ENCODE measurements around the gene RYR1.

Gene RYR1

DNA sequence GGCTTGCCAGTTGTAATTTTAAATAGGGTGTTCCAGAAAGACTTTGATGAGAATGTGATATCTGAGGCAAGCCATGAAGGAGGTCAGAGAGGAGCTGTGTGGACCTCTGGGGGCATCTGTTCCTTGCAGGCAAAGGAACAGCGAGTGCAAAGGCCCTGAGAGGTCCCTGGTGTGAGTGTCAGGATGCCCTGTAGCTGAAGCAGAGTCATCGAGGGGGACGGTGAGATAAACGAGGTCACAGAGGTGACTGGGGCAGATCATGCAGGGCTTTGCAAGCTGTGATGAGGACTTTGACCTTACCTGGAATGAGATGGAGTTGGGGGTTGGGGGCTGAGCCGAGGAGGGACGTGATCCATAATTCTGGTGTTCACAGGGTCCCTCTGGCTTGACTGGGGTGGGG lies 75.0 kb downstream of the RYR1 start:
- no peak for DNase-seq (ENCODE audit: low read depth in 1 of 2, low spot score in 1 of 2)
- TF ChIP-seq GABPA (IDR thresholded peaks at IDR 0.05; ENCODE audit: low read depth) (no peak), POLR2AphosphoS5 (IDR thresholded peaks at IDR 0.05; ENCODE audit: low read depth) (no peak)
- TF ChIP-seq, protein P1, sequence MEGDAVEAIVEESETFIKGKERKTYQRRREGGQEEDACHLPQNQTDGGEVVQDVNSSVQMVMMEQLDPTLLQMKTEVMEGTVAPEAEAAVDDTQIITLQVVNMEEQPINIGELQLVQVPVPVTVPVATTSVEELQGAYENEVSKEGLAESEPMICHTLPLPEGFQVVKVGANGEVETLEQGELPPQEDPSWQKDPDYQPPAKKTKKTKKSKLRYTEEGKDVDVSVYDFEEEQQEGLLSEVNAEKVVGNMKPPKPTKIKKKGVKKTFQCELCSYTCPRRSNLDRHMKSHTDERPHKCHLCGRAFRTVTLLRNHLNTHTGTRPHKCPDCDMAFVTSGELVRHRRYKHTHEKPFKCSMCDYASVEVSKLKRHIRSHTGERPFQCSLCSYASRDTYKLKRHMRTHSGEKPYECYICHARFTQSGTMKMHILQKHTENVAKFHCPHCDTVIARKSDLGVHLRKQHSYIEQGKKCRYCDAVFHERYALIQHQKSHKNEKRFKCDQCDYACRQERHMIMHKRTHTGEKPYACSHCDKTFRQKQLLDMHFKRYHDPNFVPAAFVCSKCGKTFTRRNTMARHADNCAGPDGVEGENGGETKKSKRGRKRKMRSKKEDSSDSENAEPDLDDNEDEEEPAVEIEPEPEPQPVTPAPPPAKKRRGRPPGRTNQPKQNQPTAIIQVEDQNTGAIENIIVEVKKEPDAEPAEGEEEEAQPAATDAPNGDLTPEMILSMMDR (IDR thresholded peaks at IDR 0.05; ENCODE audit: insufficient read depth, low read length): no peak
- TF ChIP-seq, protein P2, sequence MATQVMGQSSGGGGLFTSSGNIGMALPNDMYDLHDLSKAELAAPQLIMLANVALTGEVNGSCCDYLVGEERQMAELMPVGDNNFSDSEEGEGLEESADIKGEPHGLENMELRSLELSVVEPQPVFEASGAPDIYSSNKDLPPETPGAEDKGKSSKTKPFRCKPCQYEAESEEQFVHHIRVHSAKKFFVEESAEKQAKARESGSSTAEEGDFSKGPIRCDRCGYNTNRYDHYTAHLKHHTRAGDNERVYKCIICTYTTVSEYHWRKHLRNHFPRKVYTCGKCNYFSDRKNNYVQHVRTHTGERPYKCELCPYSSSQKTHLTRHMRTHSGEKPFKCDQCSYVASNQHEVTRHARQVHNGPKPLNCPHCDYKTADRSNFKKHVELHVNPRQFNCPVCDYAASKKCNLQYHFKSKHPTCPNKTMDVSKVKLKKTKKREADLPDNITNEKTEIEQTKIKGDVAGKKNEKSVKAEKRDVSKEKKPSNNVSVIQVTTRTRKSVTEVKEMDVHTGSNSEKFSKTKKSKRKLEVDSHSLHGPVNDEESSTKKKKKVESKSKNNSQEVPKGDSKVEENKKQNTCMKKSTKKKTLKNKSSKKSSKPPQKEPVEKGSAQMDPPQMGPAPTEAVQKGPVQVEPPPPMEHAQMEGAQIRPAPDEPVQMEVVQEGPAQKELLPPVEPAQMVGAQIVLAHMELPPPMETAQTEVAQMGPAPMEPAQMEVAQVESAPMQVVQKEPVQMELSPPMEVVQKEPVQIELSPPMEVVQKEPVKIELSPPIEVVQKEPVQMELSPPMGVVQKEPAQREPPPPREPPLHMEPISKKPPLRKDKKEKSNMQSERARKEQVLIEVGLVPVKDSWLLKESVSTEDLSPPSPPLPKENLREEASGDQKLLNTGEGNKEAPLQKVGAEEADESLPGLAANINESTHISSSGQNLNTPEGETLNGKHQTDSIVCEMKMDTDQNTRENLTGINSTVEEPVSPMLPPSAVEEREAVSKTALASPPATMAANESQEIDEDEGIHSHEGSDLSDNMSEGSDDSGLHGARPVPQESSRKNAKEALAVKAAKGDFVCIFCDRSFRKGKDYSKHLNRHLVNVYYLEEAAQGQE (IDR thresholded peaks at IDR 0.05; ENCODE audit: insufficient replicate concordance, low read depth): no peak
- no peak overlapping the region for H3K4me3 ChIP-seq (replicated peaks; ENCODE audit: insufficient read depth, low read length)
- no peak overlapping the region for H3K27ac ChIP-seq (replicated peaks)
- H3K27me3 ChIP-seq (ENCODE audit: insufficient read depth, poor library complexity, severe bottlenecking): peaks cover 4% of the 10 kb centered on the region

DNA sequence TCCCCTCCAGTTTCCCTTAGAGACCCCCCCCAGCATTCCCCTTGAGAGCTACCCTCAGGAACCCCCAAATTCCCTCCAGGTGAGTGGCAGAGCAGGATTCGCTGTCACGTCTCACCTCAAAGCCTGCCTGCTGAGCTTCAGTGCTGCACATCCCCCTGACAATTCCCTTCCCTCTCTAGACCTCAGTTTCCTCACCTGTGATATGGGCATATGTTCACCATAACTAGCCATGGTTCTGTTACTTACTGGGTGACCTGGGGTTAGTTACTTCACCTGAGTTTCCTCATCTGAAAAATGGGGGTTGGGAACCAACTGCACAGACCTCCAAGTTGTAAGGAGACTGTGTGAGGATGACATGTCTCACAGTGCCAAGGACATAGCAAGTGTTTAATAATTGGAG lies 75.5 kb downstream of the RYR1 start:
- Histone ChIP-seq H3K27me3 (ENCODE audit: insufficient read depth, poor library complexity, severe bottlenecking) (peaks cover 4% of the 10 kb centered on the region), H3K4me3 (replicated peaks; ENCODE audit: insufficient read depth, low read length) (no peak overlapping the region), H3K27ac (replicated peaks) (no peak overlapping the region)
- DNase-seq (ENCODE audit: low read depth in 1 of 2, low spot score in 1 of 2): no peak
- TF ChIP-seq, protein P2 (IDR thresholded peaks at IDR 0.05; ENCODE audit: insufficient replicate concordance, low read depth): no peak
- TF ChIP-seq SPI1 (IDR thresholded peaks at IDR 0.05; ENCODE audit: borderline replicate concordance, low read depth) (no peak), GABPA (IDR thresholded peaks at IDR 0.05; ENCODE audit: low read depth) (no peak), POLR2AphosphoS5 (IDR thresholded peaks at IDR 0.05; ENCODE audit: low read depth) (no peak)
- TF ChIP-seq, protein P1 (IDR thresholded peaks at IDR 0.05; ENCODE audit: insufficient read depth, low read length): no peak

DNA sequence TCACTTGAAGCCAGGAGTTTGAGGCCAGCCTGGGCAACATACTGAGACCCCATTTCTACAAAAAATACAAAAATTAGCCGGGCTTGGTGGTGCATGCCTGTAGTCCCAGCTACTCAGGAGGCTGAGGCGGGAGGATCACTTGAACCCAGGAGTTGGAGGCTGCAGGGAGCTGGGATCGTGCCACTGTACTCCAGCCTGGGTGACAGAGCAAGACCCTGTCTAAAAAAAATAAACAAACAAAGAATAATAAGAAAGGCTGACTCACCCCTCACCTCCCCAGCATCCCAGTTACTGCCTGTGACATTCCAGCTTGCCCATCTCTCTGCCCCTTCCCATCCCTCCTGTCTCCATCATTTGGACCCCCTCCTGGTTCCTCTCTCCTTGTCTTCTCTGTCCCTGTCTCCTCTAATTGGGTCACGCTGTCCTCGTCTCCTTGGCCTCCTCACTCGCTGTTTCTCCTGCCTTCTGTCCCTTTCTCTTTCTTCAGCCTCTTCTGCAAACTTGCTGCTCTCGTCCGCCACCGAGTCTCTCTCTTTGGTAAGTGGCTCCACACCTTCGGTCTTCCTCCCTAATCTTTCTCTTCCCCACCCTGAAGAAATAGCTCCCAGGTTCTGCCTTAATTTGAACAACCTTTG lies 77.7 kb downstream of the RYR1 start:
- DNase-seq (ENCODE audit: low read depth in 1 of 2, low spot score in 1 of 2): no peak
- Histone ChIP-seq H3K27ac (replicated peaks) (no peak overlapping the region), H3K27me3 (ENCODE audit: insufficient read depth, poor library complexity, severe bottlenecking) (peaks cover 4% of the 10 kb centered on the region), H3K4me3 (replicated peaks; ENCODE audit: insufficient read depth, low read length) (no peak overlapping the region)
- TF ChIP-seq SPI1 (IDR thresholded peaks at IDR 0.05; ENCODE audit: borderline replicate concordance, low read depth) (no peak), GABPA (IDR thresholded peaks at IDR 0.05; ENCODE audit: low read depth) (no peak), POLR2AphosphoS5 (IDR thresholded peaks at IDR 0.05; ENCODE audit: low read depth) (no peak)
- TF ChIP-seq, protein P1 (IDR thresholded peaks at IDR 0.05; ENCODE audit: insufficient read depth, low read length): no peak
- TF ChIP-seq, protein P2 (IDR thresholded peaks at IDR 0.05; ENCODE audit: insufficient replicate concordance, low read depth): no peak

Data from HL-60 (cell line).